Progenitor cell of endocrine pancreas (in vitro differentiated cells): ENCODE measurements around the gene ZNF444. TPM values are rescaled to one million over a fixed set of nuclear protein-coding genes. Genes with fewer than 3 reads are reported as not detected.

Experiments used
- DNase-seq: peaks from one replicate; pipeline ENCODE4 v3.0.0; 2021; ENCODE audit warnings: low spot score; ENCODE audit not compliant: unreplicated experiment
- H3K27ac Mint-ChIP-seq: 2 replicates; pipeline ENCODE4 v1.8.0; 2021; ENCODE audit warnings: mild to moderate bottlenecking, moderate library complexity, mixed read lengths
- H3K27me3 Mint-ChIP-seq: 2 replicates; pipeline ENCODE4 v1.8.0; 2021; ENCODE audit warnings: mixed read lengths
- H3K36me3 Mint-ChIP-seq: 2 replicates; pipeline ENCODE4 v1.8.0; 2022; ENCODE audit warnings: mixed read lengths; ENCODE audit not compliant: insufficient read depth
- H3K4me1 Mint-ChIP-seq: 2 replicates; pipeline ENCODE4 v1.8.0; 2021; ENCODE audit warnings: low read depth, mixed read lengths
- H3K4me3 Mint-ChIP-seq: 2 replicates; pipeline ENCODE4 v1.8.0; 2021; ENCODE audit warnings: low read depth, mild to moderate bottlenecking, moderate library complexity, mixed read lengths
- H3K9me3 Mint-ChIP-seq: 2 replicates; pipeline ENCODE4 v1.8.0; 2021; ENCODE audit warnings: low read depth, mixed read lengths
- CTCF ChIP-seq: fragments of 200-600 bp; sonication (generic); IDR thresholded peaks from one replicate; pipeline ENCODE4 v1.5.0; 2021; ENCODE audit warnings: antibody characterized with exemption, mild to moderate bottlenecking; ENCODE audit not compliant: unreplicated experiment
- total RNA-seq: library from RNA; stranded (reverse); gene quantifications from 2 replicates; pipeline ENCODE4 v1.2.1, GENCODE V29; 2021

The ZNF444 gene
- total RNA-seq, 1 donor from 2014 or later, result 132 TPM

- DNase-seq, result no peak
- Mint-ChIP-seq H3K4me1 (peaks cover 30% of the 10 kb centered on the region), H3K9me3 (no peaks in the 10 kb centered on the region), H3K27me3 (no peaks in the 10 kb centered on the region), H3K4me3 (no peak overlapping the region), H3K27ac (peak overlapping the region; percentile 85), H3K36me3 (peaks cover 5% of the 10 kb centered on the region)
- no peak for TF ChIP-seq CTCF
Observed at GRCh38 chr19:56108447-56109195, 32.5 kb upstream of the ZNF444 start.

GRCh38 chr19:56109226-56109625 lies 31.9 kb upstream of the ZNF444 start:
- Mint-ChIP-seq H3K4me1 (peaks cover 30% of the 10 kb centered on the region), H3K9me3 (no peaks in the 10 kb centered on the region), H3K36me3 (peaks cover 5% of the 10 kb centered on the region), H3K27ac (no peak overlapping the region), H3K4me3 (no peak overlapping the region), H3K27me3 (no peaks in the 10 kb centered on the region)
- TF ChIP-seq CTCF, result no peak
- DNase-seq, result no peak

- TF ChIP-seq CTCF, result no peak
- Mint-ChIP-seq H3K4me3 (peak overlapping the region; percentile 40), H3K4me1 (peaks cover 35% of the 10 kb centered on the region)
Observed at GRCh38 chr19:56110515-56111448, 30.3 kb upstream of the ZNF444 start.

GRCh38 chr19:56111601-56112312 lies 29.3 kb upstream of the ZNF444 start:
- Mint-ChIP-seq H3K4me1 (peaks cover 33% of the 10 kb centered on the region), H3K9me3 (no peaks in the 10 kb centered on the region), H3K4me3 (no peak overlapping the region), H3K27me3 (no peaks in the 10 kb centered on the region), H3K27ac (peak overlapping the region; percentile 84), H3K36me3 (no peaks in the 10 kb centered on the region)
- no peak for TF ChIP-seq CTCF
- no peak for DNase-seq

More at GRCh38 chr19:56110515-56111448, 30.3 kb upstream of the ZNF444 start:
- Mint-ChIP-seq H3K36me3 (peaks cover 5% of the 10 kb centered on the region), H3K27ac (peak overlapping the region; percentile 81), H3K9me3 (no peaks in the 10 kb centered on the region), H3K27me3 (no peaks in the 10 kb centered on the region)
- no peak for DNase-seq

- H3K4me1 Mint-ChIP-seq, result peaks cover 33% of the 10 kb centered on the region
- no peak overlapping the region for H3K4me3 Mint-ChIP-seq
- no peak for DNase-seq
- H3K36me3 Mint-ChIP-seq, result no peaks in the 10 kb centered on the region
- H3K9me3 Mint-ChIP-seq, result no peaks in the 10 kb centered on the region
- H3K27ac Mint-ChIP-seq, result peak overlapping the region; percentile 84
- no peak for TF ChIP-seq CTCF
- no peaks in the 10 kb centered on the region for H3K27me3 Mint-ChIP-seq
Observed at GRCh38 chr19:56112313-56112709, 28.8 kb upstream of the ZNF444 start.
